NCI-H2107 (cell line): ENCODE data around the gene YIPF7.

Experiments
- DNase-seq: peaks from one replicate; lab custom pipeline; 2025; lab: John Stamatoyannopoulos, UW

The YIPF7 gene

GRCh38 chr4:44651425-44651824 lies at the start of gene YIPF7:
Gene YIPF7, minus strand, starts transcription at chr4:44651625. Its CDS starts 1,525 bp downstream, at chr4:44650100.
- DNase-seq, result no peak

GRCh38 chr4:44701037-44701436 lies 49.6 kb upstream of the YIPF7 start:
- DNase-seq, result no peak

GRCh38 chr4:44700427-44700826 lies 49.0 kb upstream of the YIPF7 start:
- no peak for DNase-seq

- DNase-seq, result no peak
These were observed 33.2 kb upstream of the YIPF7 start for GRCh38 chr4:44684648-44685047.

GRCh38 chr4:44679060-44679459 lies 27.6 kb upstream of the YIPF7 start:
- no peak for DNase-seq

- peak; percentile 64 for DNase-seq
These were observed 26.9 kb upstream of the YIPF7 start, which contains the start of gene GUF1 for GRCh38 chr4:44678094-44679041. Gene GUF1, plus strand, starts transcription at chr4:44678420. Its CDS starts 203 bp downstream, at chr4:44678623.

GRCh38 chr4:44675366-44675765 lies 23.9 kb upstream of the YIPF7 start:
- no peak for DNase-seq

GRCh38 chr4:44674471-44674870 lies 23.0 kb upstream of the YIPF7 start:
- DNase-seq, result no peak

- no peak for DNase-seq
These were observed 20.2 kb upstream of the YIPF7 start for GRCh38 chr4:44671636-44672035.

- DNase-seq, result no peak
These were observed 19.2 kb upstream of the YIPF7 start for GRCh38 chr4:44670506-44671199.

GRCh38 chr4:44668526-44668925 lies 17.1 kb upstream of the YIPF7 start:
- no peak for DNase-seq

GRCh38 chr4:44663539-44664263 lies 12.3 kb upstream of the YIPF7 start:
- no peak for DNase-seq

- DNase-seq, result no peak
These were observed 11.2 kb upstream of the YIPF7 start for GRCh38 chr4:44662623-44663005.

GRCh38 chr4:44661940-44662622 lies 10.7 kb upstream of the YIPF7 start:
- DNase-seq, result no peak

GRCh38 chr4:44660396-44660795 lies 9.0 kb upstream of the YIPF7 start:
- no peak for DNase-seq

- DNase-seq, result no peak
These were observed 577 bp upstream of the YIPF7 start for GRCh38 chr4:44652002-44652401.

- no peak for DNase-seq
These were observed 5.3 kb downstream of the YIPF7 start for GRCh38 chr4:44646151-44646550.

- DNase-seq, result no peak
These were observed 13.3 kb downstream of the YIPF7 start for GRCh38 chr4:44638091-44638490.

- no peak for DNase-seq
These were observed 18.7 kb downstream of the YIPF7 start for GRCh38 chr4:44632733-44633132.

GRCh38 chr4:44632089-44632488 lies 19.3 kb downstream of the YIPF7 start:
- no peak for DNase-seq

- no peak for DNase-seq
These were observed 22.1 kb downstream of the YIPF7 start for GRCh38 chr4:44629280-44629866.
